CD4-positive, alpha-beta T cell treated with Interleukin-12 subunit alpha and Interleukin-12 subunit beta, for 1 hour (primary cell): ENCODE data around the gene NTSR1.

Experiments used
- DNase-seq: peaks from one replicate; pipeline ENCODE4 v3.0.0-alpha.2; 2020

NTSR1 gene

GRCh38 chr20:62728028-62728780, 19.6 kb downstream of the NTSR1 start:
- DNase-seq, result no peak

- no peak for DNase-seq
Measured at GRCh38 chr20:62728781-62729300, 20.2 kb downstream of the NTSR1 start.

GRCh38 chr20:62730481-62730880, 21.8 kb downstream of the NTSR1 start:
- no peak for DNase-seq

GRCh38 chr20:62732031-62732760, 23.6 kb downstream of the NTSR1 start:
- no peak for DNase-seq

GRCh38 chr20:62732842-62733525, 24.3 kb downstream of the NTSR1 start:
- no peak for DNase-seq

- DNase-seq, result no peak
Measured at GRCh38 chr20:62733526-62733842, 24.8 kb downstream of the NTSR1 start.

GRCh38 chr20:62733891-62734290, 25.3 kb downstream of the NTSR1 start:
- DNase-seq, result no peak

GRCh38 chr20:62734326-62734725, 25.7 kb downstream of the NTSR1 start:
- no peak for DNase-seq

GRCh38 chr20:62734881-62735280, 26.2 kb downstream of the NTSR1 start:
- DNase-seq, result no peak

GRCh38 chr20:62735331-62735821, 26.7 kb downstream of the NTSR1 start:
- no peak for DNase-seq

GRCh38 chr20:62736026-62736406, 27.4 kb downstream of the NTSR1 start:
- DNase-seq, result no peak

- no peak for DNase-seq
Measured at GRCh38 chr20:62736407-62737071, 27.9 kb downstream of the NTSR1 start.

GRCh38 chr20:62737271-62737811, 28.7 kb downstream of the NTSR1 start:
- no peak for DNase-seq

- no peak for DNase-seq
Measured at GRCh38 chr20:62738025-62738881, 29.6 kb downstream of the NTSR1 start.

GRCh38 chr20:62739067-62739466, 30.4 kb downstream of the NTSR1 start:
- DNase-seq, result no peak

GRCh38 chr20:62739581-62740285, 31.1 kb downstream of the NTSR1 start:
- peak; percentile 45 for DNase-seq

GRCh38 chr20:62740286-62741141, 31.9 kb downstream of the NTSR1 start:
- peak; percentile 87 for DNase-seq

GRCh38 chr20:62741191-62741691, 32.6 kb downstream of the NTSR1 start:
- DNase-seq, result no peak

- no peak for DNase-seq
Measured at GRCh38 chr20:62741701-62742491, 33.3 kb downstream of the NTSR1 start.
